Muscle of leg (tissue), 11 donors: Measurements from ENCODE around the gene PPM1G. TPM values are rescaled to one million over a fixed set of nuclear protein-coding genes. Genes with fewer than 3 reads are reported as not detected.

Experiments used
- DNase-seq: peaks from one replicate; pipeline ENCODE4 v3.0.0; 2013
- H3K27ac ChIP-seq: one replicate; pipeline ENCODE4 v1.5.1; 2013; ENCODE audit warnings: mild to moderate bottlenecking, low read length, control low read depth
- H3K27me3 ChIP-seq: one replicate; pipeline ENCODE4 v1.6.1; 2013; ENCODE audit warnings: low read length; ENCODE audit not compliant: control insufficient read depth, insufficient read depth
- H3K36me3 ChIP-seq: one replicate; pipeline ENCODE4 v1.6.1; 2013; ENCODE audit warnings: low read length; ENCODE audit not compliant: control insufficient read depth, insufficient read depth
- H3K4me1 ChIP-seq: one replicate; pipeline ENCODE4 v1.6.1; 2013; ENCODE audit warnings: low read length; ENCODE audit not compliant: control insufficient read depth, insufficient read depth
- H3K4me3 ChIP-seq: one replicate; pipeline ENCODE4 v1.5.1; 2013; ENCODE audit warnings: low read length, control low read depth
- H3K9me3 ChIP-seq: replicated peaks from 2 replicates; pipeline ENCODE4 v1.6.1; 2013; ENCODE audit warnings: low read depth, low read length; ENCODE audit not compliant: control insufficient read depth
- WGBS: methylation state at CpG from one replicate; pipeline ENCODE4 v1.1.5; 2013; ENCODE audit warnings: missing lambda C conversion rate; ENCODE audit not compliant: insufficient coverage; 5-methylcytosine and 5-hydroxymethylcytosine counted together
- polyA plus RNA-seq, 8 donors: library from polyadenylated mRNA; unstranded; fragments of 120-200 nt; gene quantifications; one replicate each; pipeline versions ENCODE4 v1.2.1 to v1.2.3, GENCODE V29; 2013; ENCODE audit warnings: inconsistent platforms in 1 of 8, low replicate concordance in 1 of 8; ENCODE audit not compliant: insufficient read length in 8 of 8, insufficient read depth in 1 of 8
- total RNA-seq: library from RNA; stranded (reverse); fragments of 120-200 nt; gene quantifications from one replicate; pipeline ENCODE4 v1.2.4, GENCODE V29; 2013

PPM1G gene
- total and polyA plus RNA-seq, 9 donors, result 39.0 to 70.1 (median 60.0) TPM

GRCh38 chr2:27376866-27377617 is 32.3 kb downstream of the PPM1G start:
- H3K27me3 ChIP-seq, result no peaks in the 10 kb centered on the region
- 62% methylated on average over 10 of the region's 10 CpGs for whole genome bisulfite sequencing

GRCh38 chr2:27376151-27376865 is 33.1 kb downstream of the PPM1G start:
- peaks cover 66% of the 10 kb centered on the region for H3K36me3 ChIP-seq
- DNase-seq, result no peak
- H3K27me3 ChIP-seq, result no peaks in the 10 kb centered on the region
- no peak overlapping the region for H3K27ac ChIP-seq
- peaks cover 26% of the 10 kb centered on the region for H3K4me1 ChIP-seq
- WGBS, result 82% methylated on average over 7 of the region's 16 CpGs
- H3K4me3 ChIP-seq, result no peak overlapping the region
- no peaks in the 10 kb centered on the region for H3K9me3 ChIP-seq

More at GRCh38 chr2:27376866-27377617, 32.3 kb downstream of the PPM1G start:
- H3K4me3 ChIP-seq, result no peak overlapping the region
- H3K4me1 ChIP-seq, result peaks cover 22% of the 10 kb centered on the region
- no peaks in the 10 kb centered on the region for H3K9me3 ChIP-seq
- DNase-seq, result no peak
- no peak overlapping the region for H3K27ac ChIP-seq
- peaks cover 73% of the 10 kb centered on the region for H3K36me3 ChIP-seq

- Histone ChIP-seq H3K4me1 (peaks cover 23% of the 10 kb centered on the region), H3K9me3 (no peaks in the 10 kb centered on the region), H3K27me3 (no peaks in the 10 kb centered on the region), H3K36me3 (peaks cover 66% of the 10 kb centered on the region), H3K4me3 (no peak overlapping the region), H3K27ac (no peak overlapping the region)
- no peak for DNase-seq
- WGBS, result 93% methylated on average over 10 of the region's 20 CpGs
Observed at GRCh38 chr2:27375513-27376099, 33.8 kb downstream of the PPM1G start.

- H3K4me1 ChIP-seq, result peaks cover 24% of the 10 kb centered on the region
- no peak overlapping the region for H3K27ac ChIP-seq
- no peak overlapping the region for H3K4me3 ChIP-seq
- no peak for DNase-seq
- H3K9me3 ChIP-seq, result no peaks in the 10 kb centered on the region
- H3K27me3 ChIP-seq, result no peaks in the 10 kb centered on the region
- WGBS, result 86% methylated on average over 2 of the region's 5 CpGs
- H3K36me3 ChIP-seq, result peaks cover 66% of the 10 kb centered on the region
Observed at GRCh38 chr2:27373567-27373966, 35.8 kb downstream of the PPM1G start.

DNA sequence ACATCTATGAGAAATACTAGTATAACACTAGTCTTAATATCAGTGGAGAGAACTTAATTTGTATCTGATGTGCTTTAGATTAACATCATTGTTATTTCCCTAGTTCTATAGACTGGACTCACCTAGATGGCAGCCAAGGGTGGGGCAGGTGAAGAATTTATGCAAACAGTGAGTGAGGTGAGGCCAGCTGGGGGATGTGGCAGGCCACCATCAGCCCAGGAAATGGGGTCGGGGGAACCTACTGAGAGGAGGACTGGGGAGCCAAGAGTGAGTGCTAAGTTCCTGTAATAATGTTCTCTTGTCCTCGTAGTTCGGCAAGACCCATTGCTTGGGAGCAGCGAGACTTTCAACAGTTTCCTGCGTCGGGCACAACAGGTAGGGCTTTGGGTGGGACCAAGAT is 36.5 kb downstream of the PPM1G start:
- H3K27ac ChIP-seq, result no peak overlapping the region
- H3K4me1 ChIP-seq, result peaks cover 23% of the 10 kb centered on the region
- no peaks in the 10 kb centered on the region for H3K27me3 ChIP-seq
- no peaks in the 10 kb centered on the region for H3K9me3 ChIP-seq
- no peak for DNase-seq
- peaks cover 66% of the 10 kb centered on the region for H3K36me3 ChIP-seq
- no peak overlapping the region for H3K4me3 ChIP-seq
- 95% methylated on average over 6 of the region's 6 CpGs for WGBS

DNA sequence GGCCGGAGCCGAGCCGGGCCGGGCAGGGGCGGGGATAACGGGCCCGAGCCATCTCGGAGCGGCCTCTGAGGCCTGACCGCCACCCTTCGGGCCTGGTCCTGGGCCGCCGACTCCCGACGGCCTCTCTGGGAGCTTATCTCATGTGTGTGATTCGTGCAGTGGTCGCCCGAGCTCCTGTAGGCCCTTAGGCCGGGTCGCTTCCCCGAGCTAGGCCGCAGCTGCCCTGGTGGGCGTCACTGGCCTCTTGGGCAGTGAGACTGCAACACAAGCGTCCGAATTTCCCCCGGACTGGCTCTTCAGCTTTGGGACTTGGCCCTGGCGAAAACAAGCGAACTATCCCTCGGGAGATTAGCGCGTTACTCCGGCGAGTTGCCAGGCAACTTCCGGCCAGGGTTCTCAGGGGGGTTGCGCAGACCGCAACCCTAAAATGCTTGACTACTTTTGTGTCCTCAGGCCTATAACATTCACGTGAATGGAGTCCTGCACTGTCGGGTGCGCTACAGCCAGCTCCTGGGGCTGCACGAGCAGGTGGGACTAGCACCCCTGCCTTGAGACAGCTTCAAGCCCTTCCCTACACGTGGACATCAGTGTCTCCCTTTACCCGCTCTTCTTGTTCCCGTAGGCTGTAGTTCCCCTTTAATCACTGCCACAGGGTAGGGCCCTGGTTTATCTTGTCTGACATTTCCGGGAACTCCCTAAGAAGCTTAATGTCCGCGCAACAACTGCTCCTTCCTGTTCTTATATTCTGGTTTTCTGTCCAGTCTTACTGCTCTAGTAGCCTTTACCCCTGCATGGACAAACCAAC is 38.4 kb downstream of the PPM1G start:
- Histone ChIP-seq H3K27me3 (no peaks in the 10 kb centered on the region), H3K9me3 (no peaks in the 10 kb centered on the region), H3K4me3 (peak overlapping the region; percentile 86), H3K36me3 (peaks cover 66% of the 10 kb centered on the region), H3K4me1 (peaks cover 23% of the 10 kb centered on the region), H3K27ac (peak overlapping the region; percentile 89)
- DNase-seq, result peak; percentile 61
- WGBS, result under 1% methylated on average over 43 of the region's 46 CpGs

DNA sequence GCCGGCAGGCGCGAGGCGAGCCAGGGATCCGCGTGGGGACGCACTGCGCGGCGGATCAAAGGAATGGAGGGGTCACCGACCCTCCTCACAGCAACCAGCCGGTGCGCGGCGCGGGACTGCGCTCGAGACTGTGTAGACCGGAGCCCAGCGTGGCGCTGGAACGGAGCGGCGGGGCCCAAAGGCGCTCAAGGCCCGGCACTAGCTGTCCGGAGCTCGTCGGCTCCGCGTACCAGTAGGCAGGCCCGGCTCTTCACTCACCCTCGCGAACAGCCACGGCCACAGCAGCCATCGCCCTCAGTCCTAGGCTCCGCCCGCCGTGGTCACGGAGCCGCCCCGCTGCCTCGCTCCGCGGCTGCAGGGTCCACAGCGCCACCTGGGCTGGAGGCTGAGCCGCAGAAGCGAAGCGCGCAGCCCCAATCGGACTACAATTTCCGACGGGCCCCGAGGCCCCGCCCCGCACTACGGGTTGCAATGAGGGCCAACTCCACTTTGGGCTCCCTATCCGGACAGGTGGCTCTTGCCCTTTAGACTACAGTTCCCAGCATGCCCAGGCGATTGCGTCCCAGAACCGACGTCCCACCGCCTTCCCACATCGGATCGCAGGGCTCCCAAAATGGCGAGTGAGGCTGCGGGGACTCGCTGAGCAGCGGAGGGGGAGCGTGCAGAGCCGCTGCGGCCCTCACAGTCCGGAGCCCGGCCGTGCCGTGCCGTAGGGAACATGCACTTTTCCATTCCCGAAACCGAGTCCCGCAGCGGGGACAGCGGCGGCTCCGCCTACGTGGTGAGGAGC is 39.2 kb downstream of the PPM1G start, which contains the start of the genes EIF2B4 and SNX17:
Gene EIF2B4 (minus strand): TSS at position 313 of the 790 bp plus-strand sequence. CDS start 24 bp downstream, at position 289.
Gene SNX17 (plus strand): TSS at position 591 of the 790 bp plus-strand sequence. CDS start 128 bp downstream, at position 719.
- H3K4me1 ChIP-seq, result peaks cover 23% of the 10 kb centered on the region
- H3K4me3 ChIP-seq, result peak within 1 kb of the TSS; percentile 96
- H3K9me3 ChIP-seq, result no peaks in the 10 kb centered on the region
- H3K36me3 ChIP-seq, result peaks cover 64% of the 10 kb centered on the region
- peak within 1 kb of the TSS; percentile 94 for H3K27ac ChIP-seq
- WGBS, result under 1% methylated on average over 85 of the region's 85 CpGs
- H3K27me3 ChIP-seq, result no peaks in the 10 kb centered on the region
- DNase-seq, result peak; percentile 100

- DNase-seq, result peak; percentile 69
- Histone ChIP-seq H3K9me3 (no peaks in the 10 kb centered on the region), H3K36me3 (peaks cover 60% of the 10 kb centered on the region), H3K4me3 (peak overlapping the region; percentile 96), H3K27me3 (no peaks in the 10 kb centered on the region), H3K4me1 (peaks cover 23% of the 10 kb centered on the region), H3K27ac (peak overlapping the region; percentile 94)
- WGBS, result 1% methylated on average over 18 of the region's 18 CpGs
Observed at GRCh38 chr2:27369471-27370025, 39.8 kb downstream of the PPM1G start.

- DNase-seq, result no peak
- 38% methylated on average over 1 of the region's 2 CpGs for WGBS
- no peak overlapping the region for H3K4me3 ChIP-seq
- H3K27ac ChIP-seq, result no peak overlapping the region
- peaks cover 43% of the 10 kb centered on the region for H3K36me3 ChIP-seq
- no peaks in the 10 kb centered on the region for H3K27me3 ChIP-seq
- H3K4me1 ChIP-seq, result peaks cover 2% of the 10 kb centered on the region
- H3K9me3 ChIP-seq, result no peaks in the 10 kb centered on the region
Observed at GRCh38 chr2:27363933-27364332, 45.5 kb downstream of the PPM1G start.
